Panc1 (cell line): ENCODE measurements around the gene MYT1.

Source experiments
- CTCF ChIP-seq: fragments of 450-650 bp; IDR thresholded peaks from 2 replicates; pipeline ENCODE4 v1.5.1; 2017; ENCODE audit warnings: mild to moderate bottlenecking
- REST ChIP-seq, 2 experiments: IDR thresholded peaks; 2 replicates each; pipeline ENCODE4 v1.6.1; 2011 to 2012; ENCODE audit warnings: low read depth in 2 of 2, control low read depth in 1 of 2, low read length in 1 of 2, mild to moderate bottlenecking in 1 of 2, moderate library complexity in 1 of 2; ENCODE audit not compliant: insufficient read depth in 1 of 2

GRCh38 chr20:64171211-64171610 is 7.0 kb downstream of the MYT1 start:
- TF ChIP-seq CTCF = no peak
- TF ChIP-seq REST (IDR thresholded peaks at IDR 0.05; ENCODE audit: insufficient read depth in 1 of 2, low read depth in 2 of 2, low read length in 1 of 2) = no peak
